ENCODE data around the gene CUX1. TPM values are rescaled to one million over a fixed set of nuclear protein-coding genes. Genes with fewer than 3 reads are reported as not detected.
"Not testable (repeated sequence)": the region's sequence is repeated elsewhere in the genome, so short reads cannot be mapped to it uniquely, and the experiment has no call there.

CUX1 gene
- total RNA-seq, 1 donor from 2014 or later: 156 TPM

GRCh38 chr7:101790566-101791293, 26.7 kb upstream of the CUX1 start:
- intact Hi-C loops (cut with DNase I): no loop called here
- DNase-seq (ENCODE audit: low spot score) (no peak), ATAC-seq (no peak)

GRCh38 chr7:101792051-101792681, 25.3 kb upstream of the CUX1 start:
- DNase-seq (ENCODE audit: low spot score): no peak

GRCh38 chr7:101792682-101793071, 24.7 kb upstream of the CUX1 start:
- ATAC-seq; intact Hi-C loops (cut with DNase I); DNase-seq (ENCODE audit: low spot score): not testable (repeated sequence)

More at GRCh38 chr7:101792051-101792681, 25.3 kb upstream of the CUX1 start:
- peak; percentile 91 for ATAC-seq
- intact Hi-C loops (cut with DNase I): no loop called here

GRCh38 chr7:101795461-101795860, 22.0 kb upstream of the CUX1 start:
- intact Hi-C loops (cut with DNase I): no loop called here
- DNase-seq (ENCODE audit: low spot score) (peak; percentile 36), ATAC-seq (no peak)

- intact Hi-C loops (cut with DNase I); ATAC-seq: not testable (repeated sequence)
- peak; percentile 27 for DNase-seq (ENCODE audit: low spot score)
Measured at GRCh38 chr7:101798173-101798572, 19.3 kb upstream of the CUX1 start.

GRCh38 chr7:101803203-101804087, 14.0 kb upstream of the CUX1 start:
- intact Hi-C loops (cut with DNase I): no loop called here
- no peak for ATAC-seq
- peak; percentile 43 for DNase-seq (ENCODE audit: low spot score)

- DNase-seq (ENCODE audit: low spot score) (peak; percentile 21), ATAC-seq (no peak)
- intact Hi-C loops (cut with DNase I): no loop called here
Measured at GRCh38 chr7:101804088-101804963, 13.1 kb upstream of the CUX1 start.

- DNase-seq (ENCODE audit: low spot score): peak; percentile 23
- intact Hi-C loops (cut with DNase I): no loop called here
- ATAC-seq: no peak
Measured at GRCh38 chr7:101804967-101805366, 12.5 kb upstream of the CUX1 start.

GRCh38 chr7:101812595-101812994, 4.8 kb upstream of the CUX1 start:
- ATAC-seq: no peak
- DNase-seq (ENCODE audit: low spot score): no peak
- intact Hi-C loops (cut with DNase I): loop anchor here (10.0 kb wide), 1 partner anchor 118 kb away; no protein-coding TSS in a partner anchor

GRCh38 chr7:101813402-101814019, 3.9 kb upstream of the CUX1 start:
- ATAC-seq (no peak), DNase-seq (ENCODE audit: low spot score) (no peak)
- intact Hi-C loops (cut with DNase I): loop anchor here (10.0 kb wide), 1 partner anchor 119 kb away; no protein-coding TSS in a partner anchor

GRCh38 chr7:101814081-101814990, 3.1 kb upstream of the CUX1 start:
- ATAC-seq (peak; percentile 83), DNase-seq (ENCODE audit: low spot score) (peak; percentile 77)
- intact Hi-C loops (cut with DNase I): loop anchor here (10.0 kb wide), 1 partner anchor 120 kb away; no protein-coding TSS in a partner anchor

- intact Hi-C loops (cut with DNase I): loop anchor here (10.0 kb wide), 1 partner anchor 120 kb away; no protein-coding TSS in a partner anchor
- peak; percentile 76 for DNase-seq (ENCODE audit: low spot score)
- peak; percentile 35 for ATAC-seq
Measured at GRCh38 chr7:101814991-101815825, 2.2 kb upstream of the CUX1 start.

GRCh38 chr7:101815826-101816594, 1.4 kb upstream of the CUX1 start:
- peak; percentile 80 for ATAC-seq
- intact Hi-C loops (cut with DNase I): loop anchor here (10.0 kb wide), 1 partner anchor 121 kb away; no protein-coding TSS in a partner anchor
- peak; percentile 78 for DNase-seq (ENCODE audit: low spot score)

GRCh38 chr7:101816595-101817470, 593 bp upstream of the CUX1 start:
- peak; percentile 76 for DNase-seq (ENCODE audit: low spot score)
- intact Hi-C loops (cut with DNase I): loop anchor here (10.0 kb wide), 1 partner anchor 122 kb away; no protein-coding TSS in a partner anchor
- ATAC-seq: no peak

All from sciatic nerve (tissue), 2 donors.